Smooth muscle cell (in vitro differentiated cells): Measurements from ENCODE around the gene MUC13. TPM values are rescaled to one million over a fixed set of nuclear protein-coding genes. Genes with fewer than 3 reads are reported as not detected.

Experiments used
- DNase-seq: peaks from one replicate; lab custom pipeline; 2025; ENCODE audit not compliant: unreplicated experiment; lab: John Stamatoyannopoulos, UW
- H2AFZ ChIP-seq: fragments of 200-600 bp; sonication (generic); 2 replicates; pipeline ENCODE4 v1.6.0; 2016; ENCODE audit warnings: antibody characterized with exemption, low read depth, mild to moderate bottlenecking
- H3F3A ChIP-seq: fragments of 200-600 bp; sonication (generic); 2 replicates; pipeline ENCODE4 v1.6.0; 2017; ENCODE audit warnings: antibody characterized with exemption, low read depth
- H3K27ac ChIP-seq: fragments of 200-600 bp; sonication (generic); 2 replicates; pipeline ENCODE4 v1.5.1; 2016; ENCODE audit warnings: low read depth, mild to moderate bottlenecking
- H3K27me3 ChIP-seq: fragments of 200-600 bp; sonication (generic); 2 replicates; pipeline ENCODE4 v1.6.1; 2016; ENCODE audit warnings: low read depth, mild to moderate bottlenecking
- H3K36me3 ChIP-seq: fragments of 200-600 bp; sonication (generic); 2 replicates; pipeline ENCODE4 v1.5.1; 2016; ENCODE audit warnings: low read depth
- H3K4me1 ChIP-seq: fragments of 200-600 bp; sonication (generic); 2 replicates; pipeline ENCODE4 v1.5.1; 2016; ENCODE audit warnings: low read depth
- H3K4me2 ChIP-seq: fragments of 200-600 bp; sonication (generic); 2 replicates; pipeline ENCODE4 v1.6.0; 2016; ENCODE audit warnings: mild to moderate bottlenecking
- H3K4me3 ChIP-seq: fragments of 200-600 bp; sonication (generic); 2 replicates; pipeline ENCODE4 v1.5.1; 2016; ENCODE audit warnings: mild to moderate bottlenecking
- H3K79me2 ChIP-seq: fragments of 200-600 bp; sonication (generic); 2 replicates; pipeline ENCODE4 v1.6.0; 2016; ENCODE audit warnings: low read depth, mild to moderate bottlenecking
- H3K9ac ChIP-seq: fragments of 200-600 bp; sonication (generic); 2 replicates; pipeline ENCODE4 v1.6.0; 2016; ENCODE audit warnings: low read depth
- H3K9me3 ChIP-seq: fragments of 200-600 bp; sonication (generic); replicated peaks from 2 replicates; pipeline ENCODE4 v1.5.1; 2016; ENCODE audit warnings: low read depth
- H4K20me1 ChIP-seq: fragments of 200-600 bp; sonication (generic); 2 replicates; pipeline ENCODE4 v1.6.0; 2016; ENCODE audit warnings: low read depth
- WGBS: methylation state at CpG from one replicate; pipeline ENCODE4 v1.1.7; 2016; ENCODE audit warnings: low lambda C conversion rate; 5-methylcytosine and 5-hydroxymethylcytosine counted together
- polyA plus RNA-seq: library from polyadenylated mRNA; unstranded; fragments of >200 nt; fragmentation: Nextera tagmentation; extraction: Ambion mirVana; gene quantifications from 2 replicates; pipeline ENCODE4 v1.2.1, GENCODE V29; 2016
- total RNA-seq: library from RNA; depleted of rRNA; stranded (reverse); fragments of >200 nt; gene quantifications from 2 replicates; pipeline ENCODE4 v1.2.3, GENCODE V29; 2014
- TF ChIP-seq, protein P1 (sequence below): fragments of 200-600 bp; sonication (generic); IDR thresholded peaks from 2 replicates; pipeline ENCODE4 v1.5.1; 2017; ENCODE audit warnings: borderline replicate concordance, mild to moderate bottlenecking, antibody characterized with exemption; ENCODE audit not compliant: insufficient read depth, poor library complexity, severe bottlenecking

The MUC13 gene
- total and polyA plus RNA-seq, 2 experiments from 2014 or later, result 0.04 TPM; not detected in 1

DNA sequence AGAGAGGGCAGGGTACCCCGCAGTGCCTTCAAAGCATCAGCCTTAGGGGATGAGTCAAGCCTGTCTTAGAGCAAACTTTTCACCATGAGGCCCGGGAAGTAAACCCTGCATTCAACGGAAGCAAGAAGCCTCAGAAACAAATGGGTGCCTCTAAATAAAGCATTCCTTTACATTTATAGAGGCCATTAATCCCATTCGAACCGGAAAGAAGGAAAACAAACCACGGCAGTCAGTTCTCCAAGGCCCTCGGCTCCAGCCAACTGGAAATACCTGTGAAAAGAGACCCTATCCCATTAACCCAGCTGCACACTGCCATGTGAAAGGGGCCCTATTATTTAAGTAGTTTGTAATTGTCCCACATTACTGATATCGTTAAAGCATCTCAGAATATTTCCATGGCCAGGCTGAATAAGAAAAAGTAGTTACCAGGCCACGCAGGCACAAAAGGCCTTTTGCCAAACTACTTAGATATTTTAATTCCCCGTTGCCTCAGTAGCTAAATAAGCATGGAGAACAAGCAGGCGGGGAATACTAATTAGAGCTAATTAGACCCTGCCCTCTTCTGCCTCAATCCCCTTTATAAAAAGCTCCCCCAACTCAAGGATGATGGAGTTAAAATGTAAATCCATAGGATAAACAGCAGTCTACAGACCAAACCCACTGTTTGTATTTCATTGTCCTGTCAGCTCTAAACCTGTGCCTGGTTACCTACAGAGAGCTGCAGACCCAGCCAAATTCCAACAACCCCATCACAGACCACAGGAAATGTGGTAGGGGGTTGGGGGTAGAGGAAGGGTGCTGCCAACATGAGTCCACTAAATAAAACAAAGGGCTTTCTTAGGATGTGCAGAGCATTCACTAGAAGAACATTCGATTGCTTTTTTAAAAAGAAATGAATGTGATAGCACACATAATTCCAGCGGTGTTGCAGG, 51.5 kb downstream of the MUC13 start:
- no peaks in the 10 kb centered on the region for H3K27me3 ChIP-seq
- H3K36me3 ChIP-seq, result no peaks in the 10 kb centered on the region
- H4K20me1 ChIP-seq, result no peaks in the 10 kb centered on the region
- TF ChIP-seq, protein P1, sequence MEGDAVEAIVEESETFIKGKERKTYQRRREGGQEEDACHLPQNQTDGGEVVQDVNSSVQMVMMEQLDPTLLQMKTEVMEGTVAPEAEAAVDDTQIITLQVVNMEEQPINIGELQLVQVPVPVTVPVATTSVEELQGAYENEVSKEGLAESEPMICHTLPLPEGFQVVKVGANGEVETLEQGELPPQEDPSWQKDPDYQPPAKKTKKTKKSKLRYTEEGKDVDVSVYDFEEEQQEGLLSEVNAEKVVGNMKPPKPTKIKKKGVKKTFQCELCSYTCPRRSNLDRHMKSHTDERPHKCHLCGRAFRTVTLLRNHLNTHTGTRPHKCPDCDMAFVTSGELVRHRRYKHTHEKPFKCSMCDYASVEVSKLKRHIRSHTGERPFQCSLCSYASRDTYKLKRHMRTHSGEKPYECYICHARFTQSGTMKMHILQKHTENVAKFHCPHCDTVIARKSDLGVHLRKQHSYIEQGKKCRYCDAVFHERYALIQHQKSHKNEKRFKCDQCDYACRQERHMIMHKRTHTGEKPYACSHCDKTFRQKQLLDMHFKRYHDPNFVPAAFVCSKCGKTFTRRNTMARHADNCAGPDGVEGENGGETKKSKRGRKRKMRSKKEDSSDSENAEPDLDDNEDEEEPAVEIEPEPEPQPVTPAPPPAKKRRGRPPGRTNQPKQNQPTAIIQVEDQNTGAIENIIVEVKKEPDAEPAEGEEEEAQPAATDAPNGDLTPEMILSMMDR, result no peak
- H3F3A ChIP-seq, result peaks cover 28% of the 10 kb centered on the region
- H3K27ac ChIP-seq, result peak overlapping the region; percentile 76
- H3K4me3 ChIP-seq, result no peak overlapping the region
- no peaks in the 10 kb centered on the region for H3K9me3 ChIP-seq
- DNase-seq, result no peak
- H3K9ac ChIP-seq, result peak overlapping the region; percentile 25
- 41% methylated on average over 13 of the region's 13 CpGs for WGBS
- peaks cover 49% of the 10 kb centered on the region for H3K4me1 ChIP-seq
- peaks cover 69% of the 10 kb centered on the region for H3K79me2 ChIP-seq
- no peak overlapping the region for H2AFZ ChIP-seq
- peak overlapping the region; percentile 97 for H3K4me2 ChIP-seq

DNA sequence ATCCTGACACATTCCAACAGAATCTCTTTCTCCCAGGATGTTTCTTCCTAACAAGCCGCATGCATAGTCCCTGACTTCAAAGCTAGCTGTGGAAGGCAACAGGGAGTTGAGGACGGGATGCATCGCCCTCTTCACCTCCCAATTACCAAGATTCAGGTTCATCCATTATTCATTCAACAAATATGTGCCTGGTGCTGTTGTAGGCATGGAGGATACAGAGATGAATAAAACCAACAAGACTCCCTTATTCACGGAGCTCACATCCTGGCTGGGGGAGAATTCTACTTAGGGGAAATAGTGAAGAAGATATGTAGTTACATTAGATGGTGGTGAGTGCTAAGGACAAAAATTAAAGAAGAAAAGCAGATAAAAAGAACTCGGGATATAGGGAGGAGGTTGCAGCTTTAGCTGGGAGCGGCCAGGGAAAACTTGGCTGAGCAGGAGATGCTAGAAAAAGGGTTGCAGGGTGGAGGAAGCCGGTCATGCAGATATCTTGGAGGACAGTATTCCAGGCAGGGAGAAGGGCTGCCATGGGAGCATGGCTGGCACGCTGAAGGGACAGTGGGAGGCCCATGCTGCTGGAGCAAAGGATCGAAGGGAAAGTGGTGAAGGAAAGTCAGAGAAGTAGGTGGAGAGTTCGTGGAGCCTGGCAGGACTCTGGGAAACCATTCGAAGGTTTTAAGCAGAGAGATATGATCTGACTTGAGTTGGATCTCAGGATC, 52.4 kb downstream of the MUC13 start:
- Histone ChIP-seq H3K4me1 (peaks cover 52% of the 10 kb centered on the region), H3K4me2 (peak overlapping the region; percentile 97), H3K9ac (no peak overlapping the region), H3F3A (peaks cover 28% of the 10 kb centered on the region), H3K9me3 (no peaks in the 10 kb centered on the region), H3K4me3 (no peak overlapping the region), H3K27me3 (no peaks in the 10 kb centered on the region), H4K20me1 (no peaks in the 10 kb centered on the region), H3K36me3 (no peaks in the 10 kb centered on the region), H3K27ac (peak overlapping the region; percentile 76), H2AFZ (no peak overlapping the region), H3K79me2 (peaks cover 78% of the 10 kb centered on the region)
- 75% methylated on average over 11 of the region's 11 CpGs for WGBS
- no peak for DNase-seq
- TF ChIP-seq, protein P1, result no peak

DNA sequence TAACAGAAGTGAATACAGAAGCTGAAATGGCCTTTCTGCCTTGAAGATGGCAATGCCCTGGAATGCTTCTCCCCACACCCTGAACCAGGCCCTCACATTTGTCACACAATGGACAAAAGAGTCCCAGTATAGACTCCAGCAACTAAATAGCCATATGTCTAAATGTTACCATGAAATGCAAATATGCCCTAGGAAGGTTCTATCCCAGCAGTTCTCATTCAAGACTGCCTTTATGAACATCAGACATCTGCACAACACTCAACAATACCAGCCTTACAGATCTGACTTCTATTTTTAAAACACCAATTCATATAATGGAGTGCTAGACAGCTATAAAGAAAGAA, 55.2 kb downstream of the MUC13 start:
- peak overlapping the region; percentile 85 for H3K27ac ChIP-seq
- H3K79me2 ChIP-seq, result peaks cover 88% of the 10 kb centered on the region
- no peaks in the 10 kb centered on the region for H3K9me3 ChIP-seq
- no peaks in the 10 kb centered on the region for H4K20me1 ChIP-seq
- H3K4me2 ChIP-seq, result peak overlapping the region; percentile 63
- TF ChIP-seq, protein P1, result no peak
- H3K4me3 ChIP-seq, result no peak overlapping the region
- H2AFZ ChIP-seq, result no peak overlapping the region
- peak overlapping the region; percentile 13 for H3K9ac ChIP-seq
- H3K36me3 ChIP-seq, result no peaks in the 10 kb centered on the region
- peaks cover 48% of the 10 kb centered on the region for H3K4me1 ChIP-seq
- no peak for DNase-seq
- no peaks in the 10 kb centered on the region for H3K27me3 ChIP-seq
- H3F3A ChIP-seq, result peaks cover 31% of the 10 kb centered on the region
